DMS153 (cell line): Measurements from ENCODE around the gene TEX26.

ENCODE experiments used
- DNase-seq: peaks from one replicate; lab custom pipeline; 2025; lab: John Stamatoyannopoulos, UW

The TEX26 gene

GRCh38 chr13:30976025-30976424 is 43.6 kb downstream of the TEX26 start:
- no peak for DNase-seq

- peak; percentile 3 for DNase-seq
These were observed 46.8 kb downstream of the TEX26 start for GRCh38 chr13:30978981-30979956.

GRCh38 chr13:30982506-30982905 is 50.0 kb downstream of the TEX26 start:
- no peak for DNase-seq

GRCh38 chr13:30982906-30983305 is 50.5 kb downstream of the TEX26 start:
- DNase-seq, result no peak

GRCh38 chr13:30983431-30983830 is 51.0 kb downstream of the TEX26 start:
- no peak for DNase-seq

- DNase-seq, result no peak
These were observed 52.2 kb downstream of the TEX26 start for GRCh38 chr13:30984620-30985019.

GRCh38 chr13:30985637-30986205 is 53.3 kb downstream of the TEX26 start:
- DNase-seq, result no peak

GRCh38 chr13:30991184-30991583 is 58.7 kb downstream of the TEX26 start:
- DNase-seq, result no peak

- no peak for DNase-seq
These were observed 59.5 kb downstream of the TEX26 start for GRCh38 chr13:30991922-30992321.

- no peak for DNase-seq
These were observed 62.9 kb downstream of the TEX26 start for GRCh38 chr13:30995331-30995730.

GRCh38 chr13:30997697-30998096 is 65.2 kb downstream of the TEX26 start:
- DNase-seq, result peak; percentile 14

GRCh38 chr13:30998136-30999088 is 66.0 kb downstream of the TEX26 start:
- peak; percentile 19 for DNase-seq

GRCh38 chr13:31000889-31001288 is 68.4 kb downstream of the TEX26 start:
- DNase-seq, result no peak

GRCh38 chr13:31001647-31002046 is 69.2 kb downstream of the TEX26 start:
- DNase-seq, result no peak

GRCh38 chr13:31005066-31005465 is 72.6 kb downstream of the TEX26 start:
- no peak for DNase-seq

- no peak for DNase-seq
These were observed 75.0 kb downstream of the TEX26 start for GRCh38 chr13:31007417-31007816.

GRCh38 chr13:31008400-31009115 is 76.1 kb downstream of the TEX26 start:
- DNase-seq, result no peak

- DNase-seq, result no peak
These were observed 76.7 kb downstream of the TEX26 start for GRCh38 chr13:31009166-31009565.

- DNase-seq, result no peak
These were observed 77.8 kb downstream of the TEX26 start for GRCh38 chr13:31010296-31010695.

GRCh38 chr13:31011193-31011860 is 78.9 kb downstream of the TEX26 start:
- DNase-seq, result no peak
